Measurements from ENCODE around the gene PGLYRP4. TPM values are rescaled to one million over a fixed set of nuclear protein-coding genes. Genes with fewer than 3 reads are reported as not detected.

The PGLYRP4 gene
- 0.06 TPM for total RNA-seq (2013)
- not detected for polyA plus RNA-seq
- not detected in 2 replicates for polyA minus RNA-seq
- total RNA-seq, result 0 to 1.2 (median 0.08) reads per million in 11 experiments

GRCh38 chr1:153348511-153349362 lies at the start of gene PGLYRP4:
TSS of gene PGLYRP4 (minus strand) at chr1:153348841. CDS start at chr1:153347932, 909 bp downstream.
- no peak within 1 kb of the TSS for H3K4me2 ChIP-seq (replicated peaks; ENCODE audit: extremely low read depth, low read length, poor library complexity, severe bottlenecking)
- H3K36me3 Mint-ChIP-seq, result no peaks in the 10 kb centered on the region
- H3K27ac ChIP-seq (ENCODE audit: low read depth in 1 of 2, low read length in 2 of 2), result no peak within 1 kb of the TSS
- 63% methylated on average over 6 of the region's 10 CpGs for WGBS (ENCODE audit: insufficient coverage)
- no peaks in the 10 kb centered on the region for H3K9me3 ChIP-seq (replicated peaks in 1 of 2; ENCODE audit: control insufficient read depth in 1 of 2, insufficient read depth in 1 of 2, low read length in 2 of 2)
- peak within 1 kb of the TSS in 3 of 7 donors; percentile 19 to 54 (median 53) for H3K27ac Mint-ChIP-seq
- no peak for DNase-seq
- H3K9me3 Mint-ChIP-seq, result no peaks in the 10 kb centered on the region
- no peak within 1 kb of the TSS for H2AFZ ChIP-seq (ENCODE audit: insufficient read depth, low read depth, low read length, poor library complexity, severe bottlenecking)
- peaks cover 49% of the 10 kb centered on the region for H3K4me1 Mint-ChIP-seq
- H3K27me3 ChIP-seq (ENCODE audit: control insufficient read depth in 2 of 2, insufficient read depth in 2 of 2, low read length in 2 of 2), result no peaks in the 10 kb centered on the region
- intact Hi-C loops (cut with micrococcal nuclease), result no loop called here
- no peak within 1 kb of the TSS for H3K4me3 ChIP-seq (replicated peaks in 1 of 3; ENCODE audit: low read depth in 2 of 3, low read length in 3 of 3)
- peaks cover 9 to 17% (median 12%) of the 10 kb centered on the region in 3 donors for H3K27me3 Mint-ChIP-seq (ENCODE audit: low read depth in 3 of 3)
- H3K4me1 ChIP-seq (ENCODE audit: control insufficient read depth in 1 of 2, insufficient read depth in 2 of 2, low read length in 2 of 2), result peaks cover 40 to 50% of the 10 kb centered on the region in 2 donors
- no peaks in the 10 kb centered on the region for H3K36me3 ChIP-seq (replicated peaks in 1 of 2; ENCODE audit: control insufficient read depth in 1 of 2, insufficient read depth in 2 of 2, low read length in 2 of 2)
- no peak within 1 kb of the TSS for H3K4me3 Mint-ChIP-seq
- H3K9ac ChIP-seq (ENCODE audit: insufficient read depth, low read length, poor library complexity, severe bottlenecking), result no peak within 1 kb of the TSS
- no peaks in the 10 kb centered on the region for H4K20me1 ChIP-seq (ENCODE audit: insufficient read depth, low read length)
- TF ChIP-seq CTCF (IDR thresholded peaks at IDR 0.05), result no peak
- H3K79me2 ChIP-seq (ENCODE audit: insufficient read depth, low read length), result no peaks in the 10 kb centered on the region

- Histone ChIP-seq H3K4me2 (replicated peaks; ENCODE audit: extremely low read depth, low read length, poor library complexity, severe bottlenecking) (no peak overlapping the region), H3K27ac (ENCODE audit: low read depth in 1 of 2, low read length in 2 of 2) (no peak overlapping the region), H3K27me3 (ENCODE audit: control insufficient read depth in 2 of 2, insufficient read depth in 2 of 2, low read length in 2 of 2) (no peaks in the 10 kb centered on the region), H3K9ac (ENCODE audit: insufficient read depth, low read length, poor library complexity, severe bottlenecking) (no peak overlapping the region), H3K4me3 (replicated peaks in 1 of 3; ENCODE audit: low read depth in 2 of 3, low read length in 3 of 3) (no peak overlapping the region), H3K4me1 (ENCODE audit: control insufficient read depth in 1 of 2, insufficient read depth in 2 of 2, low read length in 2 of 2) (peaks cover 69 to 85% of the 10 kb centered on the region in 2 donors), H3K9me3 (replicated peaks in 1 of 2; ENCODE audit: control insufficient read depth in 1 of 2, insufficient read depth in 1 of 2, low read length in 2 of 2) (no peaks in the 10 kb centered on the region), H3K79me2 (ENCODE audit: insufficient read depth, low read length) (peaks cover 2% of the 10 kb centered on the region), H3K36me3 (replicated peaks in 1 of 2; ENCODE audit: control insufficient read depth in 1 of 2, insufficient read depth in 2 of 2, low read length in 2 of 2) (no peaks in the 10 kb centered on the region), H2AFZ (ENCODE audit: insufficient read depth, low read depth, low read length, poor library complexity, severe bottlenecking) (no peak overlapping the region), H4K20me1 (ENCODE audit: insufficient read depth, low read length) (no peaks in the 10 kb centered on the region)
- H3K27me3 Mint-ChIP-seq (ENCODE audit: low read depth in 3 of 3), result peaks cover 1 to 5% (median 4%) of the 10 kb centered on the region in 3 donors
- no peak for TF ChIP-seq CTCF (IDR thresholded peaks at IDR 0.05)
- H3K9me3 Mint-ChIP-seq, result no peaks in the 10 kb centered on the region
- peak overlapping the region in 1 of 7 donors; percentile 25 for H3K27ac Mint-ChIP-seq
- peaks cover 0 to 3% of the 10 kb centered on the region in 2 donors for H3K36me3 Mint-ChIP-seq
- intact Hi-C loops (cut with micrococcal nuclease), result no loop called here
- WGBS (ENCODE audit: insufficient coverage), result 63% methylated on average over 2 of the region's 6 CpGs
- peak overlapping the region; percentile 17 to 49 for H3K4me3 Mint-ChIP-seq
- DNase-seq, result no peak
- peaks cover 81% of the 10 kb centered on the region for H3K4me1 Mint-ChIP-seq
These were observed 49.4 kb upstream of the PGLYRP4 start for GRCh38 chr1:153397924-153398651.

All from CD14-positive monocyte (primary cell).